ENCODE data around the gene KCNA10. TPM values are rescaled to one million over a fixed set of nuclear protein-coding genes. Genes with fewer than 3 reads are reported as not detected.

Gene KCNA10
- total RNA-seq, 1 donor from 2014 or later: not detected

- DNase-seq (ENCODE audit: low read depth) (no peak), FAIRE-seq (no peak)
- no peak overlapping the region for H3K4me2 ChIP-seq (ENCODE audit: low read length)
- H3K4me1 ChIP-seq (ENCODE audit: insufficient read depth, low read length): no peaks in the 10 kb centered on the region
- Mint-ChIP-seq H3K36me3 (ENCODE audit: low read depth, unreplicated experiment) (peaks cover 2% of the 10 kb centered on the region), H3K4me3 (ENCODE audit: unreplicated experiment) (no peak overlapping the region), H3K27ac (ENCODE audit: unreplicated experiment) (no peak overlapping the region), H3K9me3 (ENCODE audit: unreplicated experiment) (peaks cover 7% of the 10 kb centered on the region), H3K4me1 (ENCODE audit: low read depth, unreplicated experiment) (peaks cover 2% of the 10 kb centered on the region), H3K27me3 (ENCODE audit: low read depth, unreplicated experiment) (peaks cover 71% of the 10 kb centered on the region)
- no peaks in the 10 kb centered on the region for H4K20me1 ChIP-seq (ENCODE audit: insufficient read depth, low read length)
- no peaks in the 10 kb centered on the region for H3K36me3 ChIP-seq (ENCODE audit: insufficient read depth, low read length)
- no peak overlapping the region for H2AFZ ChIP-seq (ENCODE audit: low read depth, low read length)
- no peaks in the 10 kb centered on the region for H3K79me2 ChIP-seq (ENCODE audit: insufficient read depth, low read length)
- no peak overlapping the region for H3K9ac ChIP-seq (ENCODE audit: low read length)
- no peak overlapping the region for H3K27ac ChIP-seq (ENCODE audit: low read depth, low read length)
- peaks cover 22% of the 10 kb centered on the region for H3K27me3 ChIP-seq (ENCODE audit: insufficient read depth, low read length)
- no peak for TF ChIP-seq EZH2 (IDR thresholded peaks at IDR 0.05; ENCODE audit: insufficient read depth, low read length)
- TF ChIP-seq, protein P1, sequence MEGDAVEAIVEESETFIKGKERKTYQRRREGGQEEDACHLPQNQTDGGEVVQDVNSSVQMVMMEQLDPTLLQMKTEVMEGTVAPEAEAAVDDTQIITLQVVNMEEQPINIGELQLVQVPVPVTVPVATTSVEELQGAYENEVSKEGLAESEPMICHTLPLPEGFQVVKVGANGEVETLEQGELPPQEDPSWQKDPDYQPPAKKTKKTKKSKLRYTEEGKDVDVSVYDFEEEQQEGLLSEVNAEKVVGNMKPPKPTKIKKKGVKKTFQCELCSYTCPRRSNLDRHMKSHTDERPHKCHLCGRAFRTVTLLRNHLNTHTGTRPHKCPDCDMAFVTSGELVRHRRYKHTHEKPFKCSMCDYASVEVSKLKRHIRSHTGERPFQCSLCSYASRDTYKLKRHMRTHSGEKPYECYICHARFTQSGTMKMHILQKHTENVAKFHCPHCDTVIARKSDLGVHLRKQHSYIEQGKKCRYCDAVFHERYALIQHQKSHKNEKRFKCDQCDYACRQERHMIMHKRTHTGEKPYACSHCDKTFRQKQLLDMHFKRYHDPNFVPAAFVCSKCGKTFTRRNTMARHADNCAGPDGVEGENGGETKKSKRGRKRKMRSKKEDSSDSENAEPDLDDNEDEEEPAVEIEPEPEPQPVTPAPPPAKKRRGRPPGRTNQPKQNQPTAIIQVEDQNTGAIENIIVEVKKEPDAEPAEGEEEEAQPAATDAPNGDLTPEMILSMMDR (IDR thresholded peaks at IDR 0.05; ENCODE audit: insufficient read depth, low read depth, low read length): no peak
- H3K9me3 ChIP-seq (ENCODE audit: insufficient read depth, low read depth, low read length): no peaks in the 10 kb centered on the region
- no peak overlapping the region for H3K4me3 ChIP-seq (ENCODE audit: insufficient read depth, low read depth, low read length)
Observed at GRCh38 chr1:110522560-110522959, 3.6 kb upstream of the KCNA10 start.

DNA sequence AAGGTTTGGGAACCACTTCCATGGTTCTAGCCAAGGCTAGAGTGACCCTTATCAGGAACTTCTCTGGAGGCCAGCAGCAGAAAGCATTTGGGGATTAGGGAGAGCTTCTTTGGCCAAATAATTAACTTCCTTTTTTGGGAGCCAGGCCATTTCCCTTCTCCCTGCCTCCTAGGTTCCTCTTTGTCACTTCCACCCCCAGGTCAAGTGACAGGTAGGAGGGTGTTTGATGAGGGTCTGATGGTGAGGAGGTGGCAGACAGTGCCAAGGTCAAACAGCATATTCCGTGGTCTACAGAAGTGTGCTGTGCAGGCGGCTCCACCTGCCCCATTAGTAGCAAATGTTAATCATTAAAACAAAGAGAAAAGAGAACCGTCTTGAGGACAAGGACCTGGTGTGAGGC, 1.9 kb upstream of the KCNA10 start:
- no peak for TF ChIP-seq EZH2 (IDR thresholded peaks at IDR 0.05; ENCODE audit: insufficient read depth, low read length)
- TF ChIP-seq, protein P1 (IDR thresholded peaks at IDR 0.05; ENCODE audit: insufficient read depth, low read depth, low read length): no peak
- no peak overlapping the region for H3K27ac Mint-ChIP-seq (ENCODE audit: unreplicated experiment)
- Histone ChIP-seq H3K27me3 (ENCODE audit: insufficient read depth, low read length) (peaks cover 19% of the 10 kb centered on the region), H4K20me1 (ENCODE audit: insufficient read depth, low read length) (no peaks in the 10 kb centered on the region), H2AFZ (ENCODE audit: low read depth, low read length) (no peak overlapping the region), H3K9me3 (ENCODE audit: insufficient read depth, low read depth, low read length) (no peaks in the 10 kb centered on the region), H3K79me2 (ENCODE audit: insufficient read depth, low read length) (no peaks in the 10 kb centered on the region), H3K36me3 (ENCODE audit: insufficient read depth, low read length) (no peaks in the 10 kb centered on the region), H3K9ac (ENCODE audit: low read length) (no peak overlapping the region), H3K4me2 (ENCODE audit: low read length) (no peak overlapping the region), H3K27ac (ENCODE audit: low read depth, low read length) (no peak overlapping the region), H3K4me3 (ENCODE audit: insufficient read depth, low read depth, low read length) (no peak overlapping the region), H3K4me1 (ENCODE audit: insufficient read depth, low read length) (no peaks in the 10 kb centered on the region)
- H3K4me3 Mint-ChIP-seq (ENCODE audit: unreplicated experiment): no peak overlapping the region
- H3K9me3 Mint-ChIP-seq (ENCODE audit: unreplicated experiment): peaks cover 10% of the 10 kb centered on the region
- peaks cover 60% of the 10 kb centered on the region for H3K27me3 Mint-ChIP-seq (ENCODE audit: low read depth, unreplicated experiment)
- H3K4me1 Mint-ChIP-seq (ENCODE audit: low read depth, unreplicated experiment): peaks cover 2% of the 10 kb centered on the region
- H3K36me3 Mint-ChIP-seq (ENCODE audit: low read depth, unreplicated experiment): peaks cover 2% of the 10 kb centered on the region
- DNase-seq (ENCODE audit: low read depth) (no peak), FAIRE-seq (no peak)

DNA sequence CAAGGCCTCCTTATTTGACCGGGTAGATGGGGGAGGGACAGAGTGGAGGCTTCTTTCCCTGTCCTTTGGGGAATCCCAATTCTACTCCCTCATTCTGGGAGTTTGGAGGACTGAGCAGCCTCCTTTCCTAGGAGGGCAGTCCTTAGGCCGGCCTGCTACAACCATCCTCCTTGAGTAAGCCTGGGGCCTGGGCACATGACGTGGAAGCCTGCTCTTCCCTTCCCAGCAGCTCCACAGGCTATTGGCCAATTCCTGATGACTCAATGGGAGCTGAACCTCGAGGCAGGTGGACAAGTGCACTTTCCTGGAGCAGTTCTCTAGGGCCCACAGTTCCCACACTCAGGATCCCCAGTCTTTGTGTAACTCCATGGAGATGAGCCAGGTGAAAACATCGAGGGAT, 3.1 kb downstream of the KCNA10 start:
- H3K27ac Mint-ChIP-seq (ENCODE audit: unreplicated experiment): no peak overlapping the region
- H3K27me3 ChIP-seq (ENCODE audit: insufficient read depth, low read length): peaks cover 3% of the 10 kb centered on the region
- no peak for DNase-seq (ENCODE audit: low read depth)
- H3K4me1 Mint-ChIP-seq (ENCODE audit: low read depth, unreplicated experiment): no peaks in the 10 kb centered on the region
- no peaks in the 10 kb centered on the region for H3K79me2 ChIP-seq (ENCODE audit: insufficient read depth, low read length)
- H3K9me3 Mint-ChIP-seq (ENCODE audit: unreplicated experiment): peaks cover 15% of the 10 kb centered on the region
- no peaks in the 10 kb centered on the region for H3K4me1 ChIP-seq (ENCODE audit: insufficient read depth, low read length)
- no peak overlapping the region for H3K27ac ChIP-seq (ENCODE audit: low read depth, low read length)
- no peaks in the 10 kb centered on the region for H3K9me3 ChIP-seq (ENCODE audit: insufficient read depth, low read depth, low read length)
- peaks cover 15% of the 10 kb centered on the region for H3K27me3 Mint-ChIP-seq (ENCODE audit: low read depth, unreplicated experiment)
- H3K9ac ChIP-seq (ENCODE audit: low read length): no peak overlapping the region
- no peak overlapping the region for H3K4me3 ChIP-seq (ENCODE audit: insufficient read depth, low read depth, low read length)
- H3K36me3 ChIP-seq (ENCODE audit: insufficient read depth, low read length): no peaks in the 10 kb centered on the region
- no peaks in the 10 kb centered on the region for H4K20me1 ChIP-seq (ENCODE audit: insufficient read depth, low read length)
- peaks cover 2% of the 10 kb centered on the region for H3K36me3 Mint-ChIP-seq (ENCODE audit: low read depth, unreplicated experiment)
- H3K4me2 ChIP-seq (ENCODE audit: low read length): no peak overlapping the region
- no peak for FAIRE-seq
- no peak overlapping the region for H3K4me3 Mint-ChIP-seq (ENCODE audit: unreplicated experiment)
- TF ChIP-seq EZH2 (IDR thresholded peaks at IDR 0.05; ENCODE audit: insufficient read depth, low read length): no peak
- TF ChIP-seq, protein P1 (IDR thresholded peaks at IDR 0.05; ENCODE audit: insufficient read depth, low read depth, low read length): no peak
- H2AFZ ChIP-seq (ENCODE audit: low read depth, low read length): no peak overlapping the region

Measured in astrocyte (in vitro differentiated cells and primary cell).